Neuronal stem cell (in vitro differentiated cells): Measurements from ENCODE around the gene CSRP1.

Experiments
- DNase-seq: peaks from one replicate; pipeline ENCODE4 v3.0.0-alpha.2; 2013; ENCODE audit warnings: low spot score
- H2AFZ ChIP-seq: one replicate; pipeline ENCODE4 v1.6.1; 2013; ENCODE audit warnings: mild to moderate bottlenecking, low read length, inconsistent platforms
- H2AK5ac ChIP-seq: 2 replicates; pipeline ENCODE4 v1.6.1; 2013; ENCODE audit warnings: low read depth, mild to moderate bottlenecking, inconsistent platforms, low read length, moderate library complexity, mixed read lengths
- H2BK120ac ChIP-seq: 2 replicates; pipeline ENCODE4 v1.6.1; 2013; ENCODE audit warnings: low read depth, mild to moderate bottlenecking, inconsistent platforms, low read length, moderate library complexity, mixed read lengths
- H2BK12ac ChIP-seq: one replicate; pipeline ENCODE4 v1.6.1; 2013; ENCODE audit warnings: low read length, inconsistent platforms
- H2BK15ac ChIP-seq: 2 replicates; pipeline ENCODE4 v1.6.1; 2013; ENCODE audit warnings: mild to moderate bottlenecking, low read length, inconsistent platforms, mixed read lengths
- H2BK5ac ChIP-seq: one replicate; pipeline ENCODE4 v1.6.1; 2013; ENCODE audit warnings: inconsistent platforms, mild to moderate bottlenecking, low read length, moderate library complexity
- H3K14ac ChIP-seq: one replicate; pipeline ENCODE4 v1.6.1; 2013; ENCODE audit warnings: low read length, inconsistent platforms
- H3K18ac ChIP-seq: 2 replicates; pipeline ENCODE4 v1.6.1; 2013; ENCODE audit warnings: low read length, inconsistent platforms
- H3K23ac ChIP-seq: 2 replicates; pipeline ENCODE4 v1.6.1; 2013; ENCODE audit warnings: low read depth, mild to moderate bottlenecking, mixed read lengths, low read length, inconsistent platforms; ENCODE audit not compliant: poor library complexity
- H3K27ac ChIP-seq: replicated peaks from 3 replicates; pipeline ENCODE4 v1.5.1; 2013; ENCODE audit warnings: low read length, inconsistent platforms
- H3K27me3 ChIP-seq, 3 experiments: 2 replicates each; pipeline ENCODE4 v1.6.1; 2013; ENCODE audit warnings: low read length in 3 of 3, mild to moderate bottlenecking in 2 of 3, inconsistent platforms in 1 of 3, low read depth in 1 of 3, mixed read lengths in 1 of 3, moderate library complexity in 1 of 3; ENCODE audit not compliant: control insufficient read depth in 3 of 3, insufficient read depth in 3 of 3
- H3K36me3 ChIP-seq, 2 donors: replicated peaks in 1 of 2; 2 replicates each; pipeline ENCODE4 v1.6.1; 2013; ENCODE audit warnings: low read length in 2 of 2; ENCODE audit not compliant: control insufficient read depth in 2 of 2, insufficient read depth in 2 of 2
- H3K4ac ChIP-seq: 2 replicates; pipeline ENCODE4 v1.6.1; 2013; ENCODE audit warnings: inconsistent platforms, mild to moderate bottlenecking, low read length, moderate library complexity
- H3K4me1 ChIP-seq, 2 donors: 1 replicate in 1 of 2; 2 replicates in 1 of 2; pipeline ENCODE4 v1.6.1; 2013; ENCODE audit warnings: low read length in 2 of 2, low read depth in 1 of 2; ENCODE audit not compliant: control insufficient read depth in 2 of 2, insufficient read depth in 1 of 2
- H3K4me2 ChIP-seq: one replicate; pipeline ENCODE4 v1.6.1; 2013; ENCODE audit warnings: mild to moderate bottlenecking, low read length, inconsistent platforms; ENCODE audit not compliant: insufficient read depth, poor library complexity, severe bottlenecking
- H3K4me3 ChIP-seq, 2 donors: 2 replicates each; pipeline ENCODE4 v1.5.1; 2013; ENCODE audit warnings: low read length in 2 of 2, mild to moderate bottlenecking in 2 of 2, inconsistent platforms in 1 of 2, moderate library complexity in 1 of 2
- H3K79me1 ChIP-seq: one replicate; pipeline ENCODE4 v1.6.1; 2013; ENCODE audit warnings: low read depth, mild to moderate bottlenecking, inconsistent platforms, low read length, moderate library complexity
- H3K9ac ChIP-seq: one replicate; pipeline ENCODE4 v1.6.1; 2013; ENCODE audit warnings: mild to moderate bottlenecking, low read depth, low read length, inconsistent platforms; ENCODE audit not compliant: poor library complexity
- H3K9me3 ChIP-seq, 2 donors: replicated peaks in 1 of 2; 2 replicates each; pipeline versions ENCODE3 to v1.6.1; 2013; ENCODE audit warnings: low read length in 2 of 2, mild to moderate bottlenecking in 2 of 2, inconsistent platforms in 1 of 2, low read depth in 1 of 2, mixed read lengths in 1 of 2, moderate library complexity in 1 of 2; ENCODE audit not compliant: control insufficient read depth in 2 of 2, insufficient read depth in 1 of 2
- H4K8ac ChIP-seq: one replicate; pipeline ENCODE4 v1.6.1; 2013; ENCODE audit warnings: low read depth, mild to moderate bottlenecking, inconsistent platforms, low read length, moderate library complexity
- H4K91ac ChIP-seq: one replicate; pipeline ENCODE4 v1.6.1; 2013; ENCODE audit warnings: low read length, low read depth, mild to moderate bottlenecking, inconsistent platforms; ENCODE audit not compliant: poor library complexity
- WGBS, 2 donors: extraction: QIAGEN DNeasy Blood & Tissue Kit; methylation state at CpG; one replicate each; pipeline ENCODE4 v1.1.7; 2013; ENCODE audit warnings: missing lambda C conversion rate in 2 of 2, mixed read lengths in 1 of 2; ENCODE audit not compliant: insufficient read length in 2 of 2, insufficient replicate concordance in 1 of 2; ENCODE audit errors: extremely low coverage in 2 of 2; 5-methylcytosine and 5-hydroxymethylcytosine counted together

Gene CSRP1

DNA sequence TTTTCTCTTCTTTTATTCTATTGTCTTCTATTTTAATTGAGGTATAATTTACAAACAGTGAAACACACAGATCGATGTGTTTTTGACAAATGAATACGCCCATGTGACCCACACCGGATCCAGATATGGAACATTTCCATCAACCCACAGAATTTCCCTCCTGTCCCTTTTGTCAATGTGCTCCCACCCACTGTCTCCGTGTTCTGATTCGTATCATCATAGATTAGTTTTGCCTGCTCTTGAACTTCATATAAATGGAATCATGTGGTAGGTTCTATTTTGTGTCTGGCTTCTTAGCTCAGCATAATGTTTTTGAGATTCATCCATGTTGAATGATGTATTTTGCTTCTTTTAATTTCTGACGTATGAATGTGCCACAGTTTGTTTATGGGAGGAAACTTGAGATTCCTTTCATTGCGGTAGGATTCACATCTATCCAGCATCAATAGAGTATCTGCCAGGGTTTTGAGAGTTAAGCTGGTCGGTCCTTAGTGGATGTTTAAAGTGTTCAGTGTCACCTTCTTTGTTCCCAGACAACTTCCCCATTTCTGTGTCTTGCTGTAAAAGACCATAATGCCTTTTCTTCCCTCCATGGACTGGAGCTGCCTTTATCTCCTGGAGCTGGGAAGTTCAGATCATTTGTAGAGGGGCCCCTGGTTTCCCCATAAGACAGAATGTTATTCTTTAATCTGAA lies 46.7 kb upstream of the CSRP1 start:
- H4K8ac ChIP-seq, result no peak overlapping the region
- no CpG with 5 or more reads among the region's 8 CpGs for WGBS, 2 donors
- no peak overlapping the region for H2AFZ ChIP-seq
- no peak overlapping the region for H2BK12ac ChIP-seq
- no peak overlapping the region for H3K27ac ChIP-seq
- H3K14ac ChIP-seq, result no peak overlapping the region
- H3K79me1 ChIP-seq, result no peaks in the 10 kb centered on the region
- no peak for DNase-seq
- no peak overlapping the region for H3K4me3 ChIP-seq
- H2BK15ac ChIP-seq, result no peak overlapping the region
- no peak overlapping the region for H3K23ac ChIP-seq
- H3K4me2 ChIP-seq, result no peak overlapping the region
- no peak overlapping the region for H3K4ac ChIP-seq
- H4K91ac ChIP-seq, result no peak overlapping the region
- no peaks in the 10 kb centered on the region for H3K9me3 ChIP-seq
- H3K9ac ChIP-seq, result no peak overlapping the region
- H2BK5ac ChIP-seq, result no peak overlapping the region
- no peak overlapping the region for H2BK120ac ChIP-seq
- peak overlapping the region; percentile 10 for H2AK5ac ChIP-seq
- no peaks in the 10 kb centered on the region for H3K36me3 ChIP-seq
- H3K18ac ChIP-seq, result no peak overlapping the region
- H3K4me1 ChIP-seq, result peaks cover 0 to 7% of the 10 kb centered on the region in 2 donors
- H3K27me3 ChIP-seq, result no peaks in the 10 kb centered on the region

DNA sequence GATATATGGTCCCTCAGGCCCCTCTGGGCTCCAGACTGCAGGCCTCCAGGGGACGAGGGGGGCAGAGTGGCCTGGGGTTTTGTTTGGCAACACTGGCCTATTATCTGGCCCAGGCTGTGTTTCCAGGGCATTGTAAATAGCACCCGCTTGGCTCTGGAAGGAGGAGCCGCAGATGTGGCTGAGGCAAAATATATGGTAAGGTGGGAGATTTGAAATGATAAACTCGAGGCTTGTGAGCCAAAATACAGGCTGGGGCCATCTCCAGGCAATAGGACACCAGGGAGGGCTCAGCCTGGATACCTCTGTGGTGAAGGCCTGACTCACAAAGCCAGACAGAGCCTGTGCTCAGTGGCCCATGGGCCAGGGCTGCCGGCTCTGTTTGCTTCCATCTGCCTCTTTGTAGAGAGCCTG lies 46.0 kb upstream of the CSRP1 start:
- Histone ChIP-seq H3K4me3 (no peak overlapping the region), H3K4me2 (no peak overlapping the region), H3K9ac (no peak overlapping the region), H3K27me3 (no peaks in the 10 kb centered on the region), H2AK5ac (no peak overlapping the region), H3K14ac (no peak overlapping the region), H2BK5ac (no peak overlapping the region), H3K4ac (no peak overlapping the region), H2BK15ac (no peak overlapping the region), H3K4me1 (peaks cover 0 to 7% of the 10 kb centered on the region in 2 donors), H3K79me1 (no peaks in the 10 kb centered on the region), H2AFZ (no peak overlapping the region), H2BK12ac (no peak overlapping the region), H3K18ac (peak overlapping the region; percentile 15), H3K27ac (no peak overlapping the region), H2BK120ac (no peak overlapping the region), H3K23ac (no peak overlapping the region), H4K91ac (no peak overlapping the region), H3K36me3 (no peaks in the 10 kb centered on the region), H4K8ac (no peak overlapping the region), H3K9me3 (no peaks in the 10 kb centered on the region)
- no peak for DNase-seq
- WGBS, 2 donors, result no CpG with 5 or more reads among the region's 5 CpGs

DNA sequence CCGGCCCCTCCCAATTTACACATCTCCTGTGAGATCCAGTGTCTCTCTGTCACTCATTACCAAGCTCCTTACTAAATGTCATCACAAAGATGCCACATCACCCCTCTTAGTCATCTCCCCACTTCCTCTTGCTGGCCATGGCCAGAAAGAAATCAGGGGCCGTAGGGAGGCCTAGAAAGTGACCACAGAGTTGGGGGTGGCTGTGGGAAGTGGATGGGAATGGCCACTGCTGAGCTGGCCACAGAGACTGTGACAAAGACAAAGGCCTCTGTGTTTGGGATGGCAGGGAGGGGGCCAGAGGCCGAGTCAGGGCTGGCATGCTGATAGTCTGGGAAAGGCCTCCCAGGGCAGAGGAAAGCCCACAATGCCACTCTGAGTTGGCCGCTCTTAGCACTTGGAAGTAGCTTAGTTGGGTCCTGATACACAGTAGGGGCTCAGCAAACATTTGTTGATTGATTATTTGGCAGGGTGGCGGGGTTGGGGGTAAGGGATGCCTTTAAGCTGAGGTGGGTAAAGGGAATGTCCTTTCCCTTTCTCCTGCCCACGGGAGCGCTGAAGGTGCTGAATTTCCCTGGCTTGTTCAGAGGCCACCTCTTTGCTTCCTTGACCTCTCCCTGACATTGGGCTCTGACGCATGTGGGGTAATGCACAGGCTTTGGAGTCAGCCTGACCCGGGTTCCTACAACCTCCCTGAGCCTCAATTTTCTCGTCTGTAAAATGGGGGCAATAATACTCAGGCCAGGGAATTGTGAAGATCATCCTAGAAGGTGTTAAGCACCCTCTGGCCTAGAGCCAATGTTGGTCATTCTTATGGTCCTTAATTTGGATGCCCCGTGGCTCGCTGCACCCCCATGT lies 45.2 kb upstream of the CSRP1 start:
- H2BK15ac ChIP-seq, result no peak overlapping the region
- no peak overlapping the region for H4K91ac ChIP-seq
- no CpG with 5 or more reads among the region's 12 CpGs for WGBS, 2 donors
- no peak overlapping the region for H2BK12ac ChIP-seq
- no peak overlapping the region for H3K14ac ChIP-seq
- no peak overlapping the region for H3K4ac ChIP-seq
- no peak overlapping the region for H4K8ac ChIP-seq
- H2BK5ac ChIP-seq, result no peak overlapping the region
- no peak overlapping the region for H2AK5ac ChIP-seq
- no peaks in the 10 kb centered on the region for H3K79me1 ChIP-seq
- H3K4me1 ChIP-seq, result peaks cover 0 to 6% of the 10 kb centered on the region in 2 donors
- no peak overlapping the region for H3K4me2 ChIP-seq
- H3K23ac ChIP-seq, result no peak overlapping the region
- no peak for DNase-seq
- H3K4me3 ChIP-seq, result no peak overlapping the region
- H3K9me3 ChIP-seq, result no peaks in the 10 kb centered on the region
- no peak overlapping the region for H3K27ac ChIP-seq
- H3K9ac ChIP-seq, result no peak overlapping the region
- no peak overlapping the region for H2AFZ ChIP-seq
- H3K36me3 ChIP-seq, result no peaks in the 10 kb centered on the region
- no peaks in the 10 kb centered on the region for H3K27me3 ChIP-seq
- H3K18ac ChIP-seq, result no peak overlapping the region
- H2BK120ac ChIP-seq, result no peak overlapping the region

DNA sequence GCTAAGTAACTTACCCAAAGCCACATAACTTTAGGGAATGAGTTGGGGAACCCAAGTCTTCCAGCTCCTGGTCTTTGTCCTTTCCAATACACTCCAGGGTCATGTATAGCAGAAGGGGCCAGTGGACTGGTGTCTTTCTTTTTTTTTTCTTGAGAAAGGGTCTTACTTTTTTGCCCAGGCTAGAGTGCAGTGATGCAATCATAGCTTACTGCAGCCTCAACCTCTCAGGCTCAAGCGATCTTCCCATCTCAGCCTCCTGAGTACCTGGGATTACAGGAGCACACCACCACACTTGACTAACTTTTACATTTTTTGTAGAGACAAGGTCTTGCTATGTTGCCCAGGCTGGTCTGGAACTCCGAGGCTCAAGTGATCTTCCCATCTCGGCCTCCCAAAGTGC lies 44.2 kb upstream of the CSRP1 start:
- Histone ChIP-seq H2BK5ac (no peak overlapping the region), H3K4me3 (peak overlapping the region in 1 of 2 donors; percentile 42), H3K4me1 (peaks cover 0 to 8% of the 10 kb centered on the region in 2 donors), H3K36me3 (no peaks in the 10 kb centered on the region), H4K8ac (no peak overlapping the region), H3K4ac (no peak overlapping the region), H2BK120ac (no peak overlapping the region), H2BK12ac (no peak overlapping the region), H4K91ac (no peak overlapping the region), H3K23ac (no peak overlapping the region), H3K79me1 (no peaks in the 10 kb centered on the region), H3K14ac (no peak overlapping the region), H3K9me3 (no peaks in the 10 kb centered on the region), H3K18ac (no peak overlapping the region), H2BK15ac (no peak overlapping the region), H2AFZ (no peak overlapping the region), H3K4me2 (no peak overlapping the region), H2AK5ac (no peak overlapping the region), H3K27ac (no peak overlapping the region), H3K27me3 (no peaks in the 10 kb centered on the region), H3K9ac (no peak overlapping the region)
- DNase-seq, result no peak
- no CpG with 5 or more reads among the region's 3 CpGs for WGBS, 2 donors
